Colon (tissue), 2 donors: ENCODE measurements around the gene TGFBR3L.
"Not testable (repeated sequence)": the region's sequence is repeated elsewhere in the genome, so short reads cannot be mapped to it uniquely, and the experiment has no call there.

Experiments
- FAIRE-seq: peaks from 2 replicates; lab custom pipeline; 2012; peaks lifted over from hg19 to GRCh38; lab: Jason Lieb, UNC
- donor health status: control.
- donor health status: control.

TGFBR3L gene

DNA sequence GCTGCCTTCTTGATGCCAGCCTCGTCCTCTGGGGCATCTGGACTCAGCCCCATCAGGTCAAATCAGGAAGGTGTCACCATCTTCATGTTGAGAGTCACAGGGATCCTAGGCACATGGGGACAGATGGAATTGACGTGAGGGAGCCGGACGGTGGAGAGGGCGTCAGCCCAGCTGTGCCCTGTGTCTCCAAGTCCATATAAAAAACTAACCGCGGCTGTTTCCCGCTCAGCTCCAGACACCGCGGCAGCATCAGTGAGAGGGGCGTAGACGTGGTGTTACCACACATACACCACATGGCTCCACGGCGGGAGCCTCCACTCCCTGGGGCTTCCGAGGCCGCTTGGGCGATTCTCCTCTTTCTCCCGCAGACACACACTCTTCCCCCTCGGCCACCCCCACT, 34.8 kb upstream of the TGFBR3L start:
- no peak for FAIRE-seq

DNA sequence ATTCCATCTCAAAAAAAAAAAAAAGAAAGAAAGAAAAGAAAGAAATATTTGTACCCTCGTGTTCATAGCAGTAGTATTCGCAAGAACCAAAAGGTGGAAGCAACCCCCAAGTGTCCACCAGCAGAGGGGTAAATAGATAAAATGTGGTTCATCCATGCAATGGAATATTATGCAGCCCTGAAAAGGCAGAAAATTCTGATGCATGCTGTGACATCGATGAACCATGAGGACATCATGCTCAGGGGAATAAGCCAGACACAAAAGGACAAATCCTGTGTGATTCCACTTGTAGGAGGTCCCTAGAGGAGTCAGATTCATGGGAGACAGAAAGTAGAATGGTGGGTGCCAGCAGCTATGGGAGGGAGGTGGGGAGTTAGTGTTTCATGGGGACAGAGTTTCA, 32.7 kb upstream of the TGFBR3L start:
- no peak for FAIRE-seq

GRCh38 chr19:7883105-7883504, 31.5 kb upstream of the TGFBR3L start:
- no peak for FAIRE-seq

- no peak for FAIRE-seq
Measured at GRCh38 chr19:7883796-7884570, 30.6 kb upstream of the TGFBR3L start.

- FAIRE-seq: no peak
Measured at GRCh38 chr19:7885818-7886217, 28.8 kb upstream of the TGFBR3L start.

DNA sequence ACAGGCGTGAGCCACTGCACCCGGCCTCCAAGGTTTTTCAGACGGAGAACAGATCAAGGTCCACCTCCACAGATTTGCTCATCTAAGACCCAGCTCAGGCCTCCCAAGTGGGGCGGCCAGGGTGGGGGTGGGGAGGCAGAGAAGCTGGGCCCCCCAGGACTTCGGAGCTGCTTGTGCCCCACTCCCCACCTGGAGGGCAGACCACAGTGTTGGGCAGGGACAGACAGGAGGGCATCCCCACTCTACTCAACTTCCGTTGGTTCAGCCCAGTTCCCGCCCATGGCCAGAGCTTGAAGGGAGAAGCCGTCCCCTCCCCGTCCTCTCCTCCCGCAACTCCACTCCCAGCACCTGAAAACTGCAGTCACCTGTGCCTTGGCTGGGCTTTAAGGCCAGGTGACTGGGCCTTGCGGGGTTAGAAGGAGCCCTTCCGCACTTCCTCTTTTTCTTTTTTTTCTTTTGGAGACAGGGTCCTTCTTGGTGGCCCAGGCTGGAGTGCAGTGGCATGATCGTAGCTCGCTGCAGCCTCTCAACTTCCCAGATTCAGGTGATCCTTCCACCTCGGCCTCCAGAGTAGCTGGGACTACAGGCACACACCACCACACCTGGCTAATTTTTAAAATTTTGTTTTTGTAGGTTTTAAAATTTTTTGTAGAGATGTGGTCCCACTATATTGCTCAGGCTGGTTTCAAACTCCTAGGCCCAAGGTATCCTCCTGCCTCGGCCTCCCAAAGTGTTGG, 27.1 kb upstream of the TGFBR3L start:
- FAIRE-seq: no peak

GRCh38 chr19:7888145-7888825, 26.3 kb upstream of the TGFBR3L start, which contains the start of gene LRRC8E:
LRRC8E (plus strand) TSS chr19:7888510; CDS start chr19:7895604, 7,094 bp downstream.
- no peak for FAIRE-seq

GRCh38 chr19:7888826-7889217, 25.8 kb upstream of the TGFBR3L start:
- FAIRE-seq: no peak

- FAIRE-seq: not testable (repeated sequence)
Measured at GRCh38 chr19:7893362-7894101, 21.1 kb upstream of the TGFBR3L start.

GRCh38 chr19:7894612-7895309, 19.9 kb upstream of the TGFBR3L start:
- FAIRE-seq: no peak

- FAIRE-seq: no peak
Measured at GRCh38 chr19:7895565-7895964, 19.1 kb upstream of the TGFBR3L start.

DNA sequence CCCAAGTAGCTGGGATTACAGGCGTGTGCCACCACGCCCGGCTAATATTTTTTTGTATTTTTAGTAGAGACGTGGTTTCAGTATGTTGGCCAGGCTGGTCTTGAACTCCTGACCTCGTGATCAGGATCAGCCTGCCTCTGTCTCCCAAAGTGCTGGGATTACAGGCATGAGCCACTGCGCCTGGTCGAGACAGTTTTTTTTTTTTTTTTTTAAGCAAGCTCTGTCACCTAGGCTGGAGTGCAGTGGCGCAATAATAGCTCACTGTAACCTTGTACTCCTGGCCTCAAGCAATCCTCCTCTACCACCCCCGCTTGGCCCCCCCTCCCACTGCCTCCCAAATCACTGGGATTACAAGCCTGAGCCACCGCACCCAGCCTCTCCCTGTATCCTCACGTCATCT, 17.3 kb upstream of the TGFBR3L start:
- no peak for FAIRE-seq

GRCh38 chr19:7898967-7899366, 15.7 kb upstream of the TGFBR3L start:
- FAIRE-seq: no peak

- no peak for FAIRE-seq
Measured at GRCh38 chr19:7899751-7900378, 14.8 kb upstream of the TGFBR3L start.

GRCh38 chr19:7900401-7900870, 14.2 kb upstream of the TGFBR3L start:
- FAIRE-seq: no peak

DNA sequence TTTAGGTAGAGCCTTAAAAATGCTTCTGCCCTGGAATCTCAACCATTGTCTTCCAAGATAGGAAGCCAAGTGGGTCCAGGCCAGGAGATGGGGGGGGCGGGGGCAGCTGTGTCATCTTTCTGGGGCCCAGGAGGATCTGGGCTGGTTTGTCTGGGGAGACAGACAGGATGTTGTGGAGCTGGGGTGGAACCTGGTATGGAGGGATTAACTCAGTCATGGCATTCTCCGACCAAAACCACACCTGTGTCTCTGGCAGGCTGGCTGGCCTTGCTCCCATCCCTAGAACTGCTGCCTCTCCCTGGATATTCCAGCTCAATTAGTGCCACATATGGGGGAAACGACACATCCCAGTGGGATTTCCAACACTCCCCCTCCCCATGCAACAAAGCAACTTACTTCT, 13.7 kb upstream of the TGFBR3L start:
- FAIRE-seq: no peak

- no peak for FAIRE-seq
Measured at GRCh38 chr19:7901337-7901736, 13.3 kb upstream of the TGFBR3L start.

DNA sequence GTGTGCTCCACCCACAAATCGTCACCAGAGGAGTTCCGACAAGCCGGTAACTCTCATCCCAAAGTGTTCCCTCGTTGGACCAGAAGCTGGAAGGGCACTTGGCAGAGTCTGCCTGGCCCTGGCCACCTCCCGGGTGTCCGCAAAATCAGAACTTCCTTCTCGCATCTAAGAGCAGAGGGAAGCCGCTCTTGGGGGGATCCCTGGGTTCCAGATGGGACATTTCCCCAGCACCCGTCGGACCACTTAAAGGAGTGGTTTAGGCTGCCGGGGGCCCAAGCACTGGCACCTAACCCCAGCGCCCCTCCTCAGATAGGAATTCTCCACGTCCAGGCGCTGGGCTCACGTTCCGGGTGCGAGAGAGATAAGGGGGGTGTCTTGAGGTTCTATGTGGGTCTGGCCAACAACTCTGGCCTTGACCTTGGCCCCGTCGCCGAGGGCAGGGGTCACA, 11.8 kb upstream of the TGFBR3L start:
- no peak for FAIRE-seq

DNA sequence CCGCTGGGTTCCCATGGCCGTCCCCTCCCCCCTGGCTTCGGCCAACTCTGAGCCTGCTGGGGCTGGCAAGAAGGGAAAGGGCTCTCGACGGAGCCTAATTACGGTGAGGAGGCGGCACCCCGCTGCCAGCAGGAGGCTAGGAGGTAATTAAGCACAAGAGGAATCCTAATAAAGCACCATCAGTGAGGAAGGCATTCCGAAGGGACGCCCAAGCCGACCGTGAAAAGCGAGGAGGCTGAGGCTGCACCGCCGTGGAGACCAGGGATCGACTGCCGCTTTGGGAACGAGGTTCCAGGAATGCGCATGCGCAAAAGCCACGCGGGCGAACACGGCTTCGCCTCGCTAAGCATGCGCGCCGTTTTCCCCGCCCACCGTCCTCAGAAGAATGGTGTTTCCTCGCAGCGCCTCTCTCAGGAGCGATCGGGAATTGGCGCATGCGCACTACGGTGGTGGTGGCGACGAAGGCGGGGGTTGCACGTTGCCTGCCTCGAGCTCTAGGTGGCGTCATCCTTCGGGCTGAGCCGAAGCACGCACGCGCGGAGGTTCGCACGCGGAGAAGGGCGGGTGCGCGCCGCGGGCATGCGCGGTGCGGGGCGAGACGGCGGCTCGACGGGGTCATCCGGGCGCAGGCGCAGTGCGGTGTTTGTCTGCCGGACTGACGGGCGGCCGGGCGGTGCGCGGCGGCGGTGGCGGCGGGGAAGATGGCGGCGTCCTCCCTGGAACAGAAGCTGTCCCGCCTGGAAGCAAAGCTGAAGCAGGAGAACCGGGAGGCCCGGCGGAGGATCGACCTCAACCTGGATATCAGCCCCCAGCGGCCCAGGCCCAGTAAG, 11.2 kb upstream of the TGFBR3L start, which contains the start of gene MAP2K7:
Gene MAP2K7 (plus strand): TSS at position 634 of the 830 bp plus-strand sequence. CDS start 68 bp downstream, at position 702.
- no peak for FAIRE-seq
